Spleen (tissue), 11 donors: ENCODE results near the gene KCNE1. TPM values are rescaled to one million over a fixed set of nuclear protein-coding genes. Genes with fewer than 3 reads are reported as not detected.

Experiments
- DNase-seq: peaks from one replicate; pipeline ENCODE4 v3.0.0-alpha.2; 2020
- H3K27ac ChIP-seq, 8 donors: fragments of 200-600 bp; sonication (generic) in 7 of 8; 1 replicate in 4 of 8; 2 replicates in 4 of 8; pipeline versions ENCODE4 v1.5.0 to v1.8.0; 2016 to 2021; ENCODE audit warnings: inconsistent platforms in 4 of 8, mild to moderate bottlenecking in 4 of 8, moderate library complexity in 1 of 8
- H3K27me3 ChIP-seq, 7 donors: fragments of 200-600 bp; sonication (generic) in 6 of 7; replicated peaks in 1 of 7; 1 replicate in 4 of 7; 2 replicates in 3 of 7; pipeline versions ENCODE4 v1.5.0 to v1.8.0; 2016 to 2021; ENCODE audit warnings: inconsistent platforms in 3 of 7, mild to moderate bottlenecking in 1 of 7
- H3K36me3 ChIP-seq, 6 donors: fragments of 200-600 bp; sonication (generic) in 5 of 6; 1 replicate in 4 of 6; 2 replicates in 2 of 6; pipeline versions ENCODE4 v1.5.0 to v1.8.0; 2016 to 2021; ENCODE audit warnings: inconsistent platforms in 2 of 6
- H3K4me1 ChIP-seq, 6 donors: fragments of 200-600 bp; sonication (generic) in 5 of 6; 1 replicate in 3 of 6; 2 replicates in 3 of 6; pipeline versions ENCODE4 v1.5.0 to v1.8.0; 2016 to 2021; ENCODE audit warnings: inconsistent platforms in 3 of 6
- H3K4me3 ChIP-seq, 8 donors: fragments of 200-600 bp; sonication (generic) in 7 of 8; 1 replicate in 4 of 8; 2 replicates in 4 of 8; pipeline versions ENCODE4 v1.5.0 to v1.8.0; 2016 to 2021; ENCODE audit warnings: inconsistent platforms in 4 of 8, mild to moderate bottlenecking in 4 of 8, moderate library complexity in 2 of 8
- H3K9me3 ChIP-seq, 8 donors: fragments of 200-600 bp; sonication (generic) in 7 of 8; 1 replicate in 4 of 8; 2 replicates in 4 of 8; pipeline versions ENCODE4 v1.5.0 to v1.8.0; 2016 to 2021; ENCODE audit warnings: inconsistent platforms in 4 of 8
- CTCF ChIP-seq, 11 experiments: fragments of 200-600 bp in 7 of 11; fragments of 450-650 bp in 4 of 11; sonication (generic) in 4 of 11; IDR thresholded peaks in 8 of 11; conservative IDR thresholded peaks in 3 of 11; 1 replicate in 7 of 11; 2 replicates in 4 of 11; pipeline versions ENCODE4 v1.4.0 to v1.8.0; 2016 to 2021; ENCODE audit warnings: antibody characterized with exemption in 11 of 11, inconsistent platforms in 4 of 11, mild to moderate bottlenecking in 1 of 11
- POLR2A ChIP-seq, 3 donors: fragments of 450-650 bp; IDR thresholded peaks; one replicate each; pipeline ENCODE4 v1.5.1; 2017; ENCODE audit warnings: antibody characterized with exemption in 3 of 3, mild to moderate bottlenecking in 1 of 3
- POLR2AphosphoS5 ChIP-seq, 3 donors: sonication (generic); formaldehyde crosslinking; IDR thresholded peaks; one replicate each; pipeline ENCODE4 v1.5.1; 2017; ENCODE audit warnings: antibody characterized with exemption in 3 of 3
- WGBS, 5 donors: extraction: QIAGEN DNeasy Blood & Tissue Kit in 3 of 5; methylation state at CpG; one replicate each; pipeline versions ENCODE4 v1.1.5 to v1.1.7; 2013 to 2018; 5-methylcytosine and 5-hydroxymethylcytosine counted together
- intact Hi-C: fragments of 100-400 bp; cut with DNase I; formaldehyde crosslinking; loops from one replicate; pipeline ENCODE4 v1.15.0; 2023; ENCODE audit warnings: low total_unique reads
- polyA plus RNA-seq, 3 donors: library from polyadenylated mRNA; stranded (reverse); fragments of 200-250 nt; gene quantifications; one replicate each; pipeline ENCODE4 v1.2.1, GENCODE V29; 2013
- total RNA-seq, 7 donors: library from RNA; depleted of rRNA in 3 of 7; stranded (reverse); fragments of >200 nt in 3 of 7; fragmentation: NEBNext Ultra II Directional in 4 of 7; extraction: Animal tissue kit (Norgen Biotek cat#: 25700) in 4 of 7; gene quantifications; one replicate each; pipeline versions ENCODE4 v1.1.0 to v1.2.1, GENCODE V29; 2016 to 2021
- donor health status: healthy with polysubstance abuse.
- donor health status: DM: no; HTN: no; CAD: no; lungs with moderate emphysema.
- donor health status: DM: no; HTN: no; CAD: no.
- donor health status: Bipolar disorder and iron deficiency.
- donor health status: healthy.
- donor health status: DM: no; HTN: no; CAD: no.
- donor health status: DM: yes; HTN: yes; CAD: no.

Gene KCNE1
- total and polyA plus RNA-seq, 10 donors: 0.30 to 50.2 (median 8.1) TPM

GRCh38 chr21:34509151-34509550, 2.9 kb downstream of the KCNE1 start:
- intact Hi-C loops: no loop called here
- DNase-seq: no peak
- peak overlapping the region in 1 of 8 donors; percentile 62 for H3K4me3 ChIP-seq

GRCh38 chr21:34504595-34504994, 7.4 kb downstream of the KCNE1 start:
- 75 to 94% (median 80%) methylated on average over 2 of the region's 2 CpGs for WGBS, 5 donors
- Histone ChIP-seq H3K4me1 (peaks cover 0 to 10% (median 0%) of the 10 kb centered on the region in 6 donors), H3K27ac (no peak overlapping the region), H3K9me3 (peaks cover 0 to 2% (median 0%) of the 10 kb centered on the region in 8 donors), H3K27me3 (no peaks in the 10 kb centered on the region), H3K36me3 (peaks cover 0 to 68% (median 0%) of the 10 kb centered on the region in 6 donors), H3K4me3 (no peak overlapping the region)
- DNase-seq: no peak
- TF ChIP-seq POLR2A (IDR thresholded peaks at IDR 0.05) (no peak), POLR2AphosphoS5 (IDR thresholded peaks at IDR 0.05) (no peak), CTCF (IDR thresholded peaks at IDR 0.05 in 8 of 11, conservative IDR thresholded peaks at IDR 0.05 in 3 of 11) (no peak)
- intact Hi-C loops: no loop called here

More at GRCh38 chr21:34509151-34509550, 2.9 kb downstream of the KCNE1 start:
- no peaks in the 10 kb centered on the region for H3K27me3 ChIP-seq
- peaks cover 0 to 56% (median 0%) of the 10 kb centered on the region in 6 donors for H3K36me3 ChIP-seq
- H3K9me3 ChIP-seq: no peaks in the 10 kb centered on the region
- peak in 3 of 11 experiments; percentile 8 to 17 (median 11) for TF ChIP-seq CTCF (IDR thresholded peaks at IDR 0.05 in 8 of 11, conservative IDR thresholded peaks at IDR 0.05 in 3 of 11)
- TF ChIP-seq POLR2AphosphoS5 (IDR thresholded peaks at IDR 0.05): no peak
- no peak for TF ChIP-seq POLR2A (IDR thresholded peaks at IDR 0.05)
- WGBS, 5 donors: 67 to 86% (median 76%) methylated on average over 4 of the region's 4 CpGs
- H3K4me1 ChIP-seq: peaks cover 0 to 30% (median 1%) of the 10 kb centered on the region in 6 donors
- H3K27ac ChIP-seq: no peak overlapping the region

- H3K36me3 ChIP-seq: peaks cover 0 to 52% (median 0%) of the 10 kb centered on the region in 6 donors
- intact Hi-C loops: no loop called here
- H3K4me3 ChIP-seq: no peak overlapping the region
- peaks cover under 1 to 22% (median 19%) of the 10 kb centered on the region in 8 donors for H3K9me3 ChIP-seq
- no peaks in the 10 kb centered on the region for H3K4me1 ChIP-seq
- H3K27me3 ChIP-seq: no peaks in the 10 kb centered on the region
- TF ChIP-seq POLR2AphosphoS5 (IDR thresholded peaks at IDR 0.05): no peak
- TF ChIP-seq POLR2A (IDR thresholded peaks at IDR 0.05): no peak
- TF ChIP-seq CTCF (IDR thresholded peaks at IDR 0.05 in 8 of 11, conservative IDR thresholded peaks at IDR 0.05 in 3 of 11): no peak
- 82 to 93% (median 85%) methylated on average over 3 of the region's 3 CpGs for WGBS, 5 donors
- H3K27ac ChIP-seq: no peak overlapping the region
- no peak for DNase-seq
These were observed 9.4 kb downstream of the KCNE1 start for GRCh38 chr21:34502480-34503106.

- H3K27me3 ChIP-seq: no peaks in the 10 kb centered on the region
- no peaks in the 10 kb centered on the region for H3K4me1 ChIP-seq
- intact Hi-C loops: no loop called here
- peaks cover 2 to 31% (median 27%) of the 10 kb centered on the region in 8 donors for H3K9me3 ChIP-seq
- DNase-seq: no peak
- 64 to 93% (median 75%) methylated on average over 1 of the region's 1 CpG for WGBS, 5 donors
- H3K27ac ChIP-seq: no peak overlapping the region
- no peak for TF ChIP-seq POLR2A (IDR thresholded peaks at IDR 0.05)
- H3K36me3 ChIP-seq: peaks cover 0 to 44% (median 0%) of the 10 kb centered on the region in 6 donors
- no peak overlapping the region for H3K4me3 ChIP-seq
These were observed 10.3 kb downstream of the KCNE1 start for GRCh38 chr21:34501716-34502115.
